Smooth muscle cell (in vitro differentiated cells): ENCODE results near the gene IKZF2. TPM values are rescaled to one million over a fixed set of nuclear protein-coding genes. Genes with fewer than 3 reads are reported as not detected.

Experiments used
- DNase-seq: peaks from one replicate; lab custom pipeline; 2025; ENCODE audit not compliant: unreplicated experiment; lab: John Stamatoyannopoulos, UW
- H2AFZ ChIP-seq: fragments of 200-600 bp; sonication (generic); 2 replicates; pipeline ENCODE4 v1.6.0; 2016; ENCODE audit warnings: antibody characterized with exemption, low read depth, mild to moderate bottlenecking
- H3F3A ChIP-seq: fragments of 200-600 bp; sonication (generic); 2 replicates; pipeline ENCODE4 v1.6.0; 2017; ENCODE audit warnings: antibody characterized with exemption, low read depth
- H3K27ac ChIP-seq: fragments of 200-600 bp; sonication (generic); 2 replicates; pipeline ENCODE4 v1.5.1; 2016; ENCODE audit warnings: low read depth, mild to moderate bottlenecking
- H3K27me3 ChIP-seq: fragments of 200-600 bp; sonication (generic); 2 replicates; pipeline ENCODE4 v1.6.1; 2016; ENCODE audit warnings: low read depth, mild to moderate bottlenecking
- H3K36me3 ChIP-seq: fragments of 200-600 bp; sonication (generic); 2 replicates; pipeline ENCODE4 v1.5.1; 2016; ENCODE audit warnings: low read depth
- H3K4me1 ChIP-seq: fragments of 200-600 bp; sonication (generic); 2 replicates; pipeline ENCODE4 v1.5.1; 2016; ENCODE audit warnings: low read depth
- H3K4me2 ChIP-seq: fragments of 200-600 bp; sonication (generic); 2 replicates; pipeline ENCODE4 v1.6.0; 2016; ENCODE audit warnings: mild to moderate bottlenecking
- H3K4me3 ChIP-seq: fragments of 200-600 bp; sonication (generic); 2 replicates; pipeline ENCODE4 v1.5.1; 2016; ENCODE audit warnings: mild to moderate bottlenecking
- H3K79me2 ChIP-seq: fragments of 200-600 bp; sonication (generic); 2 replicates; pipeline ENCODE4 v1.6.0; 2016; ENCODE audit warnings: low read depth, mild to moderate bottlenecking
- H3K9ac ChIP-seq: fragments of 200-600 bp; sonication (generic); 2 replicates; pipeline ENCODE4 v1.6.0; 2016; ENCODE audit warnings: low read depth
- H3K9me3 ChIP-seq: fragments of 200-600 bp; sonication (generic); replicated peaks from 2 replicates; pipeline ENCODE4 v1.5.1; 2016; ENCODE audit warnings: low read depth
- H4K20me1 ChIP-seq: fragments of 200-600 bp; sonication (generic); 2 replicates; pipeline ENCODE4 v1.6.0; 2016; ENCODE audit warnings: low read depth
- WGBS: methylation state at CpG from one replicate; pipeline ENCODE4 v1.1.7; 2016; ENCODE audit warnings: low lambda C conversion rate; 5-methylcytosine and 5-hydroxymethylcytosine counted together
- polyA plus RNA-seq: library from polyadenylated mRNA; unstranded; fragments of >200 nt; fragmentation: Nextera tagmentation; extraction: Ambion mirVana; gene quantifications from 2 replicates; pipeline ENCODE4 v1.2.1, GENCODE V29; 2016
- total RNA-seq: library from RNA; depleted of rRNA; stranded (reverse); fragments of >200 nt; gene quantifications from 2 replicates; pipeline ENCODE4 v1.2.3, GENCODE V29; 2014
- TF ChIP-seq, protein P1 (sequence below): fragments of 200-600 bp; sonication (generic); IDR thresholded peaks from 2 replicates; pipeline ENCODE4 v1.5.1; 2017; ENCODE audit warnings: borderline replicate concordance, mild to moderate bottlenecking, antibody characterized with exemption; ENCODE audit not compliant: insufficient read depth, poor library complexity, severe bottlenecking

The IKZF2 gene
- total and polyA plus RNA-seq, 2 experiments from 2014 or later: 0.69 to 16.5 TPM

DNA sequence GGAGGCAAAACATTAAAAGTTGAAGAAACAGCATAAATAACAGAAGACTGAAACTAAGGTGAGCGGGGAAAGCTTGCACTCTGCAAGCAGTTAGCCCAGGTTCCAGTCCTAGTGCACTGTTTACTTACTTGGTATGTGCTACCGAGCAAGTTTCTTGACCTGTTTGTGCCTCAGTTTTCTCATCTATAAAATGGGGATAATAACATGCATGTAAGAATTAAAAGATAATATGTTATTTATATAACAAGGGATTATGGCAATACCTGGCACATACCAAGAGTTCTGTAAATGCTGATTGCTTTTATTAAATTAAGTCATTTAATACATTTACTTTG lies 37.1 kb upstream of the IKZF2 start:
- DNase-seq: no peak
- Histone ChIP-seq H4K20me1 (no peaks in the 10 kb centered on the region), H3K4me3 (no peak overlapping the region), H3K9ac (no peak overlapping the region), H3F3A (peaks cover 9% of the 10 kb centered on the region), H3K79me2 (no peaks in the 10 kb centered on the region), H2AFZ (peak overlapping the region; percentile 45), H3K4me2 (peak overlapping the region; percentile 73), H3K27ac (no peak overlapping the region), H3K27me3 (no peaks in the 10 kb centered on the region), H3K36me3 (no peaks in the 10 kb centered on the region), H3K4me1 (peaks cover 24% of the 10 kb centered on the region), H3K9me3 (no peaks in the 10 kb centered on the region)
- 62% methylated on average over 2 of the region's 2 CpGs for WGBS
- TF ChIP-seq, protein P1, sequence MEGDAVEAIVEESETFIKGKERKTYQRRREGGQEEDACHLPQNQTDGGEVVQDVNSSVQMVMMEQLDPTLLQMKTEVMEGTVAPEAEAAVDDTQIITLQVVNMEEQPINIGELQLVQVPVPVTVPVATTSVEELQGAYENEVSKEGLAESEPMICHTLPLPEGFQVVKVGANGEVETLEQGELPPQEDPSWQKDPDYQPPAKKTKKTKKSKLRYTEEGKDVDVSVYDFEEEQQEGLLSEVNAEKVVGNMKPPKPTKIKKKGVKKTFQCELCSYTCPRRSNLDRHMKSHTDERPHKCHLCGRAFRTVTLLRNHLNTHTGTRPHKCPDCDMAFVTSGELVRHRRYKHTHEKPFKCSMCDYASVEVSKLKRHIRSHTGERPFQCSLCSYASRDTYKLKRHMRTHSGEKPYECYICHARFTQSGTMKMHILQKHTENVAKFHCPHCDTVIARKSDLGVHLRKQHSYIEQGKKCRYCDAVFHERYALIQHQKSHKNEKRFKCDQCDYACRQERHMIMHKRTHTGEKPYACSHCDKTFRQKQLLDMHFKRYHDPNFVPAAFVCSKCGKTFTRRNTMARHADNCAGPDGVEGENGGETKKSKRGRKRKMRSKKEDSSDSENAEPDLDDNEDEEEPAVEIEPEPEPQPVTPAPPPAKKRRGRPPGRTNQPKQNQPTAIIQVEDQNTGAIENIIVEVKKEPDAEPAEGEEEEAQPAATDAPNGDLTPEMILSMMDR: no peak

DNA sequence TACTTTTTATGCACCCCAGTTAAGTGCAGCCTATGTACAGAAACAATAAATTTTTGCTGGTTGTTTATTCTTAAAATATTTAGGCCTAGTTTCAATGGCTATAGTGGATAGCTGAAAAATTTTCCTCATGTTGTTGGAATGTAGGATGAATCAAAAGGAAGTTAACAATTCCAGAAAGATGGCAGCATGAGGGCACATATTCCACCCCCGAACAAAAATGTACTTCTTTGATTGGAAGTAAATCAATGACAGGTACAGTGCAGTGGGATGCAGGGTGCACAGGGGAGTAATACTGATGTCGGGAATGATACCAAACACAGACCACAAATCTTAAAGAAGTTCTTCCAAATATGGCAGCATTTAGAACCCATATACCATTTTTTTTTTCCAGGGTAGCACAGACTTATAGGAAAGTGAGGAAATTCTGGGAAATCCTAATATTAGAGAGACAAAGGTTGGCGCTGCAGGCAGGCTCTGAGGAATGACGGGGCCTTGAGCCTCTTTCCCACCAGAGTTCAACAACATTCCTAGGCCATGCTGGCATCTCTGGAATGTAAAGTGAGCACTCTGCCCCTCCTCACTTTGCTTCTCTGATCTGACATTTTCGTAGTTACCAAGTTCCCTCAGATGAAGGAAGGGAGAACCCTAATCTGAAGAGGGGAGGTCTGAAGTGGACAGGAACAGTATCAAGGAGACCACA lies 36.6 kb upstream of the IKZF2 start:
- H3K4me2 ChIP-seq: peak overlapping the region; percentile 73
- H3K36me3 ChIP-seq: no peaks in the 10 kb centered on the region
- H3K9me3 ChIP-seq: no peaks in the 10 kb centered on the region
- peaks cover 24% of the 10 kb centered on the region for H3K4me1 ChIP-seq
- 26% methylated on average over 5 of the region's 5 CpGs for WGBS
- H3K9ac ChIP-seq: no peak overlapping the region
- no peak overlapping the region for H3K27ac ChIP-seq
- H3K79me2 ChIP-seq: no peaks in the 10 kb centered on the region
- H2AFZ ChIP-seq: peak overlapping the region; percentile 45
- peaks cover 9% of the 10 kb centered on the region for H3F3A ChIP-seq
- no peak for DNase-seq
- no peak overlapping the region for H3K4me3 ChIP-seq
- H3K27me3 ChIP-seq: no peaks in the 10 kb centered on the region
- H4K20me1 ChIP-seq: no peaks in the 10 kb centered on the region
- TF ChIP-seq, protein P1: no peak

DNA sequence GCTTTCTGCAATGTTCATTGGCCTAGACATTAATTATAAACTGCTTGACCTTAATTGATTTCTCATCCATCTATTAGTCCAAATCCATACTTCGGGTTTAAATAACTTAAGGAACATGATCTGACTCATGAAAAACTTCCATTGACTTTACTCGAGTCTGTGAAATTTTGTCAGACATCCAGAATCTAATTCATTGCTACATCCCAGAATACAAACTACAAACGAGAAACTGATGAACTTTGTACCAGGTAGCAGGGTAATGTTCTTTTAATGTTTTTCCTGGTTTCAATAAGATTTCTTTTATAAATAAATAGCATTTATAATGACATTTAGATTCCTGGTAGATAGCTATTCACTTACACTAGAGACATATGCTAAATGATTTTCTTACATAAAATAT lies 36.0 kb upstream of the IKZF2 start:
- WGBS: 81% methylated on average over 3 of the region's 3 CpGs
- Histone ChIP-seq H4K20me1 (no peaks in the 10 kb centered on the region), H3K9ac (no peak overlapping the region), H3K79me2 (no peaks in the 10 kb centered on the region), H3K36me3 (no peaks in the 10 kb centered on the region), H2AFZ (no peak overlapping the region), H3F3A (peaks cover 9% of the 10 kb centered on the region), H3K4me2 (peak overlapping the region; percentile 73), H3K9me3 (no peaks in the 10 kb centered on the region), H3K4me3 (no peak overlapping the region), H3K27me3 (no peaks in the 10 kb centered on the region), H3K27ac (no peak overlapping the region), H3K4me1 (peaks cover 24% of the 10 kb centered on the region)
- DNase-seq: no peak
- TF ChIP-seq, protein P1: no peak

DNA sequence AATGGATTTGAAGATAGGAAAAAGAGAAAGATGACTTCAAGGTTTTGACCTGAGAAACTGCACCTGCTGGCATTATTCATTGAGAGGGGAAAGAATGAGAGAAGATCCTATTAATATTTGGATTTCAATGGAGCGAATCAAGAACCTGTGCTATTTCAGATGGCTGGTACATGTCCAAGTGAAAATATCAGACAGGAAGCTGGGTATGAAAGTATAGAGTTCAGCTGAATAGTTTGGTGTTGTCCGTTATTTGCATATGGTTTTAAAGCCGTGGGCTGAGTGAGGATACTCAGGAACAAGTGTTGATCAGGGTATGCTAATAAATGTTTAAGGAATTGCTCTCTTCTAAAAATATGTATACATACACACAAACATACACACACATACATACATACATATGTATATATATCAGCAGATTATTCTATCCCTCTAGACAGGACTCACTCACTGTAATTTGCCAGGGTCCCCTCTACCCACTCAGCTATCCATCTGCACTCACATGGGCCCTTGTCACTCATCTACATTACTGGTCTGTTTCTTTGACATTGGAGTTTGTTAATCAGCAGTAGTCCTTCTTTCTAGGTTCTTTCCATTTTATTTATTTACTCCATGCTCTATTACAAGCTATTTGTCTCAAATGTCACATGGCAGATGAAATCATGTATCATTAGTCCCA lies 33.9 kb upstream of the IKZF2 start:
- H3K27me3 ChIP-seq: no peaks in the 10 kb centered on the region
- no peak overlapping the region for H3K4me2 ChIP-seq
- H2AFZ ChIP-seq: no peak overlapping the region
- H3K36me3 ChIP-seq: no peaks in the 10 kb centered on the region
- no peak for DNase-seq
- H3K27ac ChIP-seq: no peak overlapping the region
- H3F3A ChIP-seq: peaks cover 9% of the 10 kb centered on the region
- peaks cover 24% of the 10 kb centered on the region for H3K4me1 ChIP-seq
- no peaks in the 10 kb centered on the region for H4K20me1 ChIP-seq
- no peak overlapping the region for H3K4me3 ChIP-seq
- TF ChIP-seq, protein P1: no peak
- no peak overlapping the region for H3K9ac ChIP-seq
- WGBS: 86% methylated on average over 3 of the region's 3 CpGs
- H3K79me2 ChIP-seq: no peaks in the 10 kb centered on the region
- H3K9me3 ChIP-seq: no peaks in the 10 kb centered on the region
